Measurements from ENCODE around the gene FOXP1. TPM values are rescaled to one million over a fixed set of nuclear protein-coding genes. Genes with fewer than 3 reads are reported as not detected.

The FOXP1 gene
- total RNA-seq, 1 experiment from 2014 or later, result 2.9 TPM

DNA sequence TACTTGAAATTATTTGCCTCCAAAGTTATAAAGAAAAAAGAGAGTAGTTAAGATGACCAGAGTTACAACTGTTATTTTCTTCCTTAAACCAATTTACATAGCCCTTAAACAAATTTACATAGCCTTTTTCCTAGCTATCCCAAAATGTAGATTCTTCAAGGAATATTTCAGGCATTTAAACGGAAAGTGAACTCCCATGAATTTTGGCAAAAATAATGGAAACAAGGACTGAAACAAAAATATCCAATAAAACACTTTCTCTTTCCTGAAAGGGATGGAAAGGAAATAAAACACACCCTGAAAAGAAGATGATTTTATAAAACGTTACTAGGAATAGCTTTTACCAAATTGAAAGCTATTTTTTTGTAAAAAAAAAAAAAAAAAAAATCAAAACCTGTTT lies 418.6 kb downstream of the FOXP1 start:
- no peaks in the 10 kb centered on the region for H3K36me3 ChIP-seq (ENCODE audit: control insufficient read depth, insufficient read depth, low read length)
- CTCF ChIA-PET, result no interaction called here
- no peaks in the 10 kb centered on the region for H3K9me3 ChIP-seq (ENCODE audit: control insufficient read depth, insufficient read depth, low read depth, low read length)
- no peaks in the 10 kb centered on the region for H3K27me3 ChIP-seq (ENCODE audit: control insufficient read depth, insufficient read depth, low read length)
- intact Hi-C loops (cut with micrococcal nuclease; ENCODE audit: unreplicated experiment), result no loop called here
- TF ChIP-seq, protein P1, sequence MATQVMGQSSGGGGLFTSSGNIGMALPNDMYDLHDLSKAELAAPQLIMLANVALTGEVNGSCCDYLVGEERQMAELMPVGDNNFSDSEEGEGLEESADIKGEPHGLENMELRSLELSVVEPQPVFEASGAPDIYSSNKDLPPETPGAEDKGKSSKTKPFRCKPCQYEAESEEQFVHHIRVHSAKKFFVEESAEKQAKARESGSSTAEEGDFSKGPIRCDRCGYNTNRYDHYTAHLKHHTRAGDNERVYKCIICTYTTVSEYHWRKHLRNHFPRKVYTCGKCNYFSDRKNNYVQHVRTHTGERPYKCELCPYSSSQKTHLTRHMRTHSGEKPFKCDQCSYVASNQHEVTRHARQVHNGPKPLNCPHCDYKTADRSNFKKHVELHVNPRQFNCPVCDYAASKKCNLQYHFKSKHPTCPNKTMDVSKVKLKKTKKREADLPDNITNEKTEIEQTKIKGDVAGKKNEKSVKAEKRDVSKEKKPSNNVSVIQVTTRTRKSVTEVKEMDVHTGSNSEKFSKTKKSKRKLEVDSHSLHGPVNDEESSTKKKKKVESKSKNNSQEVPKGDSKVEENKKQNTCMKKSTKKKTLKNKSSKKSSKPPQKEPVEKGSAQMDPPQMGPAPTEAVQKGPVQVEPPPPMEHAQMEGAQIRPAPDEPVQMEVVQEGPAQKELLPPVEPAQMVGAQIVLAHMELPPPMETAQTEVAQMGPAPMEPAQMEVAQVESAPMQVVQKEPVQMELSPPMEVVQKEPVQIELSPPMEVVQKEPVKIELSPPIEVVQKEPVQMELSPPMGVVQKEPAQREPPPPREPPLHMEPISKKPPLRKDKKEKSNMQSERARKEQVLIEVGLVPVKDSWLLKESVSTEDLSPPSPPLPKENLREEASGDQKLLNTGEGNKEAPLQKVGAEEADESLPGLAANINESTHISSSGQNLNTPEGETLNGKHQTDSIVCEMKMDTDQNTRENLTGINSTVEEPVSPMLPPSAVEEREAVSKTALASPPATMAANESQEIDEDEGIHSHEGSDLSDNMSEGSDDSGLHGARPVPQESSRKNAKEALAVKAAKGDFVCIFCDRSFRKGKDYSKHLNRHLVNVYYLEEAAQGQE (IDR thresholded peaks at IDR 0.05; ENCODE audit: insufficient read depth in 1 of 2, low read depth in 2 of 2, low read length in 1 of 2), result no peak
- TF ChIP-seq, protein P2, sequence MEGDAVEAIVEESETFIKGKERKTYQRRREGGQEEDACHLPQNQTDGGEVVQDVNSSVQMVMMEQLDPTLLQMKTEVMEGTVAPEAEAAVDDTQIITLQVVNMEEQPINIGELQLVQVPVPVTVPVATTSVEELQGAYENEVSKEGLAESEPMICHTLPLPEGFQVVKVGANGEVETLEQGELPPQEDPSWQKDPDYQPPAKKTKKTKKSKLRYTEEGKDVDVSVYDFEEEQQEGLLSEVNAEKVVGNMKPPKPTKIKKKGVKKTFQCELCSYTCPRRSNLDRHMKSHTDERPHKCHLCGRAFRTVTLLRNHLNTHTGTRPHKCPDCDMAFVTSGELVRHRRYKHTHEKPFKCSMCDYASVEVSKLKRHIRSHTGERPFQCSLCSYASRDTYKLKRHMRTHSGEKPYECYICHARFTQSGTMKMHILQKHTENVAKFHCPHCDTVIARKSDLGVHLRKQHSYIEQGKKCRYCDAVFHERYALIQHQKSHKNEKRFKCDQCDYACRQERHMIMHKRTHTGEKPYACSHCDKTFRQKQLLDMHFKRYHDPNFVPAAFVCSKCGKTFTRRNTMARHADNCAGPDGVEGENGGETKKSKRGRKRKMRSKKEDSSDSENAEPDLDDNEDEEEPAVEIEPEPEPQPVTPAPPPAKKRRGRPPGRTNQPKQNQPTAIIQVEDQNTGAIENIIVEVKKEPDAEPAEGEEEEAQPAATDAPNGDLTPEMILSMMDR (IDR thresholded peaks at IDR 0.05), result no peak
- TF ChIP-seq TCF7L2 (IDR thresholded peaks at IDR 0.05; ENCODE audit: low read depth, low read length) (no peak), POLR2AphosphoS5 (IDR thresholded peaks at IDR 0.05; ENCODE audit: low read depth, low read length) (no peak), SIN3A (IDR thresholded peaks at IDR 0.05; ENCODE audit: borderline replicate concordance, insufficient read depth, low read depth, low read length) (no peak)
- no peak overlapping the region for H3K4me3 ChIP-seq (ENCODE audit: low read depth in 2 of 2, low read length in 2 of 2)
- POLR2A ChIA-PET, result no interaction called here
- ATAC-seq, result no peak
- DNase-seq (ENCODE audit: low read depth, low spot score), result no peak
- in situ Hi-C loops (cut with HindIII; ENCODE audit: low pct_unique_long_range_greater_than_20kb, low sequenced_read_pairs), result no loop called here
- H3K27ac ChIP-seq (ENCODE audit: low read length), result no peak overlapping the region
- BruUV-seq (replicated peaks), result no TSS peak
- no peaks in the 10 kb centered on the region for H3K4me1 ChIP-seq (ENCODE audit: control insufficient read depth, insufficient read depth, low read length)

DNA sequence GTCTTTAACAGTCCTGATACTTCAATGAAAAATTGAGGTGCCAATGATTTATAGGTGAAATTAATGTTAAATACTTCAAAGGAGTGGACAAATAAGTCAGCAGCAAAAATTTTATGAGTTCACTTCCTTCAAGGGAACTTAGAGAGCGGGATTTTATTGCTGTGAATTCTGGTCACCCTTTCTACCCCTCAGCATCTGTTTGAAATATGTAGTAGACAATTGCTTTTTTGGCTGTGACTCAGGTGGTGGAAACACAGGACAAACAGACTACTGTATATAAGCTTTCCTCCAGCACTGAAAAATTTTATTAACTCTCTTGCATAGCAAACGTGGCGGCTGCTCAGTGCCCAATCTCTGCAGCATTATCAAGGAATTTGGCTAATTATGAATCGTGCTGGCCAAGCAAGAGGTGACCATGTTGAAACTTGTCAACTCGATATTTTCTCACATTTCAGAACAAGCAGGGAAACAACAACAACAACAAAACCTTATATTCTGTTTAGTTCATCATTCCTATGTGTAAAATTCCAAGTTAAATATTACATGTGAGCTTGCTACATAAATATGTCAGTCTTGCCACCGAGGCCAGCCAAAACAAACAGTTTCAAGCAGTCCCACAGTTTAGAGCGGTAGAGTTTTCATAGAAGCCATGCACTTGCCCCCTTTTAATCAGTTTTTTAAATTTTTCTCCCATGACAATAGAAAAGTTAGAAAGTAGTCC lies 420.2 kb downstream of the FOXP1 start:
- intact Hi-C loops (cut with micrococcal nuclease; ENCODE audit: unreplicated experiment), result no loop called here
- ChIA-PET CTCF (no interaction called here), POLR2A (no interaction called here)
- Histone ChIP-seq H3K27me3 (ENCODE audit: control insufficient read depth, insufficient read depth, low read length) (no peaks in the 10 kb centered on the region), H3K27ac (ENCODE audit: low read length) (no peak overlapping the region), H3K9me3 (ENCODE audit: control insufficient read depth, insufficient read depth, low read depth, low read length) (no peaks in the 10 kb centered on the region), H3K36me3 (ENCODE audit: control insufficient read depth, insufficient read depth, low read length) (no peaks in the 10 kb centered on the region), H3K4me1 (ENCODE audit: control insufficient read depth, insufficient read depth, low read length) (no peaks in the 10 kb centered on the region), H3K4me3 (ENCODE audit: low read depth in 2 of 2, low read length in 2 of 2) (no peak overlapping the region)
- TF ChIP-seq TCF7L2 (IDR thresholded peaks at IDR 0.05; ENCODE audit: low read depth, low read length), result no peak
- TF ChIP-seq, protein P2 (IDR thresholded peaks at IDR 0.05), result no peak
- TF ChIP-seq SIN3A (IDR thresholded peaks at IDR 0.05; ENCODE audit: borderline replicate concordance, insufficient read depth, low read depth, low read length), result no peak
- TF ChIP-seq POLR2AphosphoS5 (IDR thresholded peaks at IDR 0.05; ENCODE audit: low read depth, low read length), result no peak
- TF ChIP-seq, protein P1 (IDR thresholded peaks at IDR 0.05; ENCODE audit: insufficient read depth in 1 of 2, low read depth in 2 of 2, low read length in 1 of 2), result no peak
- ATAC-seq (no peak), DNase-seq (ENCODE audit: low read depth, low spot score) (no peak)
- in situ Hi-C loops (cut with HindIII; ENCODE audit: low pct_unique_long_range_greater_than_20kb, low sequenced_read_pairs), result no loop called here
- no TSS peak for BruUV-seq (replicated peaks)

All from Panc1 (cell line).